CD4-positive, alpha-beta T cell treated with Interleukin-6 for 4 hours (primary cell): ENCODE data around the gene NELL2.

Source experiments
- DNase-seq: peaks from one replicate; pipeline ENCODE4 v3.0.0-alpha.2; 2020; ENCODE audit warnings: mixed read lengths

NELL2 gene

GRCh38 chr12:44523828-44524227 is 352.3 kb downstream of the NELL2 start:
- no peak for DNase-seq

GRCh38 chr12:44521702-44522101 is 354.4 kb downstream of the NELL2 start:
- no peak for DNase-seq

DNA sequence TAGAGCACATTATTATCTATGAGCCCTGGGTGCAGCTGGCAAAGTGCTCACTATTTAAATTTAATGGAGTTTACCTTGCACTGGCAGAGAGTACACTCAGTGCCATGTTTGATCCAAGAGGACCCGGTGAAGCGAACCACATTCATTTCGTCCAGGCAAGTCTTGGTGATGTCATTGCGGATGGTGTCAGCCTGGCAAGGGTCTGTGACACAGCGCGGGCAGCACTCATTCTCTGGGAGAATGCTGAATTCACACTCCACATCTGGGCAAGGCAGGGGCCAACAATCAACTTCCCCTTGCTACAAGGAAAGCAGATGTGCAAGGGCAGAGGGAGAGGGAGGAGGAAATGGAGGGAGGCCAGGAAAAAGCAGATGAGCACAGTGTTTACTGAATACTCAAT is 356.2 kb downstream of the NELL2 start:
- DNase-seq = no peak

GRCh38 chr12:44511289-44511688 is 364.8 kb downstream of the NELL2 start:
- no peak for DNase-seq

DNA sequence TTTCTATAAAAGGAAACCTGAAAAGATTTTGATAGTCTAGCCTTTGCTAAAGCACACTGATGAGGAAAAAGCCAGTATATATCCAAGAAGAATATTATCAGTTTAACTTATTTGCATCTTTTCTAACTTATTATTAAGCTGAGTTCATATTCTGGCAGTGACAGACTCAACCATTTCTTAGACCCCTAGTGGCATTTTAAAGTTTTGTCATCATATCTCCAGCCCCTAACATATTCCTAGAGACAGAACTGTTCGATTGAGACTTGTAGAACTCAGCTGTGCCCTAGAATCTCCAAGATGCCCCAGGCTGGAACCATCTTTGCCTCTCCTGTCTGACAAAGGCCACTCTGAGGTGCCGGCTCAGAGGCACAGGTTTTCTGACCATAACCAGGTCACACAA is 365.6 kb downstream of the NELL2 start:
- DNase-seq = no peak

DNA sequence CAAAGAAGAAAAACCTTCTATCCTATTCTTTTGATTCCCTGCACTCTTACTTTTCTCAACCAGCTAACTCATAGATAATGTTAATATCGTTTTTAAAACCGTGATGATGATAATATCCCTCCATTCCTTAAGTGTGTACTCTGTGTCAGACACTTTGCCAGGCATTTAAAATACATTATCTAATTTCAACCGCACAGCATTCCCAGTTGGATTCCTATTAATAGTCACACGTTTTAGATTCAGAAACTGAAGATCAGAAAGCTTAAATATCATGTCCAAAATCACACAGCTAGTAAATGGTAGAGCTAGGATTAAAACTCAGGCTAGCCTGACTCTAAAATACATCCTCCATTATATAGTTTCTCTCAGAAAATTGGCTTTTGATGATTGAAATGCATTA is 366.0 kb downstream of the NELL2 start:
- DNase-seq = no peak

DNA sequence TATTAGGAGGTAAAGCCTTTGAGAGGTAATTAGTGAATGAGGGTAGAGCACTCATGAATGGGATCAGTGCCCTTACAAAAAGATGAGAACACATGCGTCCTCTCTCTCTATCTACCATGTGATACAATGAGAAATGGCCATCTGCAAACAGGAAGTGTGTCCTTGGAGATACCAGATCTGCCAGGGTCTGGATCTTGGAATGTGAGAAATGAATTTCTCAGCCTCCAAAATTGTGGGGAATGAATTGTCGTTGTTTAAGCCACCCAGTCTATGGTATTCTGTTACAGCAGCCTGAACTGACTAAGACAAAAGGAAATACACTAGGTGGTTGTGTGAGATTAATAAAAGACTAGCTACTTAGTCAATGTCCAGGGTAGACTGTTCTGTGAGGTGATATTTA is 366.6 kb downstream of the NELL2 start:
- no peak for DNase-seq

GRCh38 chr12:44507461-44507860 is 368.7 kb downstream of the NELL2 start:
- DNase-seq = no peak

- DNase-seq = no peak
Observed at GRCh38 chr12:44504799-44505198, 371.3 kb downstream of the NELL2 start.

GRCh38 chr12:44503329-44503728 is 372.8 kb downstream of the NELL2 start:
- DNase-seq = no peak

GRCh38 chr12:44502681-44503080 is 373.4 kb downstream of the NELL2 start:
- no peak for DNase-seq

DNA sequence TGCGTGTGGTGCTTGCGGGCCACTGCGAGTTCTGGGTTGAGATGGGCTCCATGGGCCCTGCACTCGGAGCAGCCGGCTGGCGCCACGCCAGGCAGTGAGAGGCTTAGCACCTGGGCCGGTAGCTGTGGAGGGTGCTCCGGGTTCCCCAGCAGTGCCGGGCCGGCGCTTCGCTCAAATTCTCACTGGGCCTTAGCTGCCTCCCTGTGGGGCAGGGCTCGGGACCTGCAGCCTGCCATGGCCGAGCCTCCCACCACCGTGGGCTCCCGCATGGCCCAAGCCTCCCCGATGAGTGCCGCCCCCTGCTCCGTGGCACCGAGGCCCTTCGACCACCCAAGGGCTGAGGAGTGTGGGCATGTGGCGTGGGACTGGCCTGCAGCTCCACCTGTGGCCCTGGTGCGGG is 375.7 kb downstream of the NELL2 start:
- DNase-seq = no peak

- DNase-seq = no peak
Observed at GRCh38 chr12:44497044-44497443, 379.1 kb downstream of the NELL2 start.

DNA sequence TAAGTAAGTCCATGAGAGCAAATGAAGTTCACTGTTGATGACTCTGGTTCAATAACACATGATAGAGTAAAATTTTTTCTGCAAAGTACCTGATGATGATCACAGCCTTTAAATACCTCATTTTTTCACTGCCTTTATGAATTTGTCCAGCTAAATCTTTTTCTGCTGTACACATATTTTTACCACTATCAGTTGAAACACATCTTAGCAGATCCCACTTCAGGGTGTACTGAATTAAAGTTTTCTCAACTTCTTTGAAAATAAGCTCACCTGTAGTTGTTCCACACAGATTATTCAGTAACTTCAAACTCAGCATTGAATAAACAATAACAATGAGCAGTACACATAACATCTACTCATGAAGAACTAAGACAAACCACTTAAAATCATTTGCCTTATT is 385.9 kb downstream of the NELL2 start:
- no peak for DNase-seq

GRCh38 chr12:44488180-44488579 is 387.9 kb downstream of the NELL2 start:
- no peak for DNase-seq

DNA sequence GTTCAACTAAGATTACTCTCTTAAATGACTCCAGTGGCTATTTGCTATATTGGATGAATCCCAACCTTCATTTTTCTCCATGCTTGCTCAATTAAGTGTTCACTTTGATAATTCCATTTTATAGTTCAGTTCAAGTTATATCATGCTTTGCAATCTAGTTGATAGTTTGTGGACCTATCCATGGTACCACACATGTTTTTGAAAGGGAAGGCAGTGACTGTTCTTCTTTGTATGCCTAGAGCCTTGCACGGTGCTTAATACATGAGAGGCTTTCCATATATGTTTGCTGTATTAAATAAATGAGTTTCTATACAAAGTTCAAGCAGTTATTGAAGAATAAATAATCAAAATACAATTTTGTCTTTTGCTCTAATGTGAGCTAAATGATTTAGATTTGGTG is 391.3 kb downstream of the NELL2 start:
- no peak for DNase-seq

DNA sequence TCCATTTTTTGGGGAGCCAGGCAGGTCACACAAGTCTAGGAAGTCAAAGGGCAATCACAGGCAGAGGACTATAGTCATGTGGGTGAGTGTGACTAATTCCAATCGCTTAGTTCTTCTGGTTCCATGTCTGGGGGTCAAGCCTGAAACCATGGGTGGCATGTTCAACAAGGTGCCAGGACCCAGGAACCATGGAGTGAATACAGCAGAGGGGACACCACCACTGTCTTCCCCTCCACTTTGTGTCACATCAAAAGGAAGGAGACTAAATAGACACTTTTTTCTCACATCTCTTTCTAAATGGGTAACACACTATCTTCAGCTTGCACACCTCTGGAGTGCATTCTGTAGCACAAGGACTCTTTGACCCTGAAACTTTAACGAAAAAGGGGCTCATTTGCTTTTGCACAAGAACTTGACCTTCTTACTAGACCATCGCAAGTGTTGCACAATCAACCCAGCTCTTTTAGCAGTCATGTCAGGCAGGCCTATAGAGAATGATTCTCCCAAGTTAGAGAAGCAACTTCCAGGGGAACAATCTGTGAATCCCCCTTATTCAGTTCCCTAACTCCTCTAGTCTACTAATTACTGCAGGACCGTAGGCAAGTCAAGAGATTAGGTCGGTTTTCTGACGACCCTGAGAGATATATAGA is 398.7 kb downstream of the NELL2 start:
- no peak for DNase-seq

DNA sequence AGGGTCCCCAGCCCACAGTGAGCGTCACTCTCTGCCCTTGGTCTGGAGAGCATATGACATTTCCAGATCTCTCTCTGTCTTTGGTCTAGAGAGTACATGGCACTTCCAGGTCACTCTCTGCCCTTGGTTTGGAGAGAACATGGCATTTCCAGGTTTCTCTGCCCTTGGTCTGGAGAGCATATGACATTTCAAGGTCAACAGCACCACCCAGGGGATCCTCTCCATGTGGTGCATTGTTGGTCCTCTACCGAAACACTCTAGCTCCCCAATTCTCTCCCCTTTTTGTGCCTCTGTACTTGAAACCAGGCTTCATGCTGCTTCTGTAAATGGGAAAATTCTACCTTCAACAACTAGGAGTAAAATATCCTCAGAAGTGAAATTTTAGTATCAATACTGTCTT is 399.4 kb downstream of the NELL2 start:
- DNase-seq = no peak

- DNase-seq = no peak
Observed at GRCh38 chr12:44465139-44465538, 411.0 kb downstream of the NELL2 start.

- no peak for DNase-seq
Observed at GRCh38 chr12:44464180-44464579, 411.9 kb downstream of the NELL2 start.

- no peak for DNase-seq
Observed at GRCh38 chr12:44462729-44463128, 413.4 kb downstream of the NELL2 start.

GRCh38 chr12:44460261-44460660 is 415.9 kb downstream of the NELL2 start:
- DNase-seq = no peak

DNA sequence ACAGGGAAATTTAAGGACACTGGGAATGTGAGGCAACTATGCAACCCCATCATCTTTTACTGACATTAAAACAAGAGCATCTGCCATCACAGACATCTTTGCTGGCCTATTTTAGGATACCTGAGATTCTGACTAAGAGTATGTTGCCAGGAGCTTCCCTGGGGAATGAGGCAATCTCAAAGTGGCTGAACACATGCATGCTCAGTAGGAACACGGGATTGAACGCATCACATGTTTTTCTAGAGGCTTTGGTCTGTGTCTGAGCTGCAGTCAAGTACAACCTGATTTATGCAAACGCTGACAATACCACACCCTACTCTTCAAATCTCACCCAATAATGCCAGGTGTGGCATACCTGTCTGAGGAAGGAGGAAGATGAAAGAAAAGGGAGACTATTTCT is 416.5 kb downstream of the NELL2 start:
- DNase-seq = no peak
